HG03378 (cell line): Measurements from ENCODE around the gene SLC35E4.

ENCODE experiments used
- ATAC-seq: cut with Tn5 transposase; IDR thresholded peaks from one replicate; pipeline ENCODE4 v1.9.1; 2021; ENCODE audit warnings: mild to moderate bottlenecking, moderate library complexity; ENCODE audit not compliant: unreplicated experiment

The SLC35E4 gene

DNA sequence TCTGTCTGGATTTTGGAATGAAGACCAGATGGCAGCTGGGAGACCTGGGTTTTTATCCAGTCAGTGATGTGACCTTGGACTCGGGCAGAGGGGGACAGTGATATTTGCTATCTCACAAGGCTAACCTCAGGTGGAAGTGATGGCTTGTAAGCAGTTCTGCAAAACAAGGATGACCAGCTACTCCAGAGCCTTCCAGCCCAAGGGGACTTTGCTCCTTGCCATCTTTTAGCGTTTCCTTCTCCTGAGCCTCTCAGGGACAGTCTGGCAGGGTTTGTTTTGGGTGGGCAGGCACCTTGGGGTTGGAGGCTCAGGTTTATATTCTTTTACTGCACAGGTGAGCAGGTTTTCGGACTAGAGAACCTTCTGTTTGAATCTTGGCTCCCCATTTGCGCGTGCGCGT lies 49.6 kb downstream of the SLC35E4 start:
- ATAC-seq: no peak

DNA sequence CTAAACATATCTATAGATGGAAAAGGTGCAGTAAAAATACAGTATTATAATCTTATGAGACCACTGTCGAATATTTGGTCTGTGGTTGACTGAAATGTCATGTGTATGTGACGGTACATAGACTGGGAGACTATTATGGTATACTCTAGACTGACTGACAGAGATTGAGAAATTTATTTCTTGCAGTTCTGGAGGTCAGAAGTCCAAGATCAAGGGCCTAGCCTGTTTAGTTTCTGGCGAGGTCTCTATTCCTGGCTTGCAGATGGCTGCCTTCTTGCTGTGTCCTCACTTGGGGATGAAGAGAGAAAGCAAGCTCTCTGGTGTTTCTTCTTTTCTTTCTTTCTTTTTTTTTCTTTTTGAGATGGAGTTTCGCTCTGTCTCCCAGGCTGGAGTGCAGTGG lies 51.8 kb downstream of the SLC35E4 start:
- no peak for ATAC-seq

DNA sequence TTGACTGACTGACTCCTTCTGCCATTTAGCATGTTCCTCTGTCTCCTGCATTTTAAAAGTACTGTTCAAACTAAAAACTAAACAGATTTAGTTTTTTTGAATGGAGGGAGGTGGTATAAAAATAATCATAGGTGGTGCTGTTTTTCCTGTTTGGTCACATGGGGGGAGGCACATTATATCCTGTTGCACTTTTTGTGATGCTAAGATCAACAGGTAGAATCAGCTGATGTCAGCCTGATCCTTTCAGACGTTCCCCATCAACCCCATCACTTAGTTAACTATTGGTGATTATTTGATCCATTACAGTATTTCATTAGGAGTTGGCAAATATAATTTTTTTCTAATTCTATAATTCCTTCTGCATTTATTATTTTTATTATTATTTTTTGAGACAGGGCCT lies 54.0 kb downstream of the SLC35E4 start:
- ATAC-seq: no peak

DNA sequence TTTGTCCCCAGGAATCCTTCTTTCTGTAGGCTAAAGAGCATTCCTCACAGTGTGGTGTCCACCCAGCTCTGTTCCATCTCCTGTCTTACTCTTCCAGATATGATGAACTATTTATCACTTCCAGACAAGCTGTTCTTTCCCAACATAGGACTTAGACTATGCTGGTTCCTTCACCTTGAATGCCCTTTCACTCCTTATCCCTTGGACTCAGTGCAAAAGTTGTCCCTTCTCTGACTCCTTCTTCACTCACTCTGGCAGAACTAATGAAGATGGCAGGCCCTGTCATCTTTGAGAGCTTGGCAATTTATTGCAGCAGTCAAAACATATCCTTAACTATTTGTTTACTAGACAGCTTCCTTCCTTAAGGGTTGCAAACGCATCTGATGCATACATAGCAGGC lies 55.6 kb downstream of the SLC35E4 start:
- ATAC-seq: no peak

DNA sequence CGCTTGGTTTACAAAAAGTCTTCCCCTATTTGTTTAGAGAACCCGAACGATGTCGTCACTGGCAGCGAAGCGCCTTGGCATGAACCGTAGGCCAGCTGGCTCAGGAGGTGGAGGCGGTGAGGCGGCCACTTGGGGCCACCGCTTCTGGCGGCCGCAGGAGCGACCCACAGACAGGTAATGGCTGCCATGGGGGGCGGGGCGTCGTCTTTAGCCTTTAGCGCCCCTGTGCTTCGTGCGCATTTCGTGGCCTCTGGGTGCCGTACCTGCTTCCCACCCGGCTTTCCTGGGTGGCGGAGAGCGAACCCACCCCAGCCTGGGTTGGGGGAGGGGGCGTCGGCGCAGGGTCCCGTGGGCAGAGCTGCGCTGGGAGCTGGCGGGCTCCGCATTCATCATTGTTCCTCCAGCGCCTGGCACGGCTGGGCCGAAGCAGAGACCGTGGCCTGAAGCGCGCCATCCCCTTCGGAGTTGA lies 58.6 kb downstream of the SLC35E4 start:
- no peak for ATAC-seq

DNA sequence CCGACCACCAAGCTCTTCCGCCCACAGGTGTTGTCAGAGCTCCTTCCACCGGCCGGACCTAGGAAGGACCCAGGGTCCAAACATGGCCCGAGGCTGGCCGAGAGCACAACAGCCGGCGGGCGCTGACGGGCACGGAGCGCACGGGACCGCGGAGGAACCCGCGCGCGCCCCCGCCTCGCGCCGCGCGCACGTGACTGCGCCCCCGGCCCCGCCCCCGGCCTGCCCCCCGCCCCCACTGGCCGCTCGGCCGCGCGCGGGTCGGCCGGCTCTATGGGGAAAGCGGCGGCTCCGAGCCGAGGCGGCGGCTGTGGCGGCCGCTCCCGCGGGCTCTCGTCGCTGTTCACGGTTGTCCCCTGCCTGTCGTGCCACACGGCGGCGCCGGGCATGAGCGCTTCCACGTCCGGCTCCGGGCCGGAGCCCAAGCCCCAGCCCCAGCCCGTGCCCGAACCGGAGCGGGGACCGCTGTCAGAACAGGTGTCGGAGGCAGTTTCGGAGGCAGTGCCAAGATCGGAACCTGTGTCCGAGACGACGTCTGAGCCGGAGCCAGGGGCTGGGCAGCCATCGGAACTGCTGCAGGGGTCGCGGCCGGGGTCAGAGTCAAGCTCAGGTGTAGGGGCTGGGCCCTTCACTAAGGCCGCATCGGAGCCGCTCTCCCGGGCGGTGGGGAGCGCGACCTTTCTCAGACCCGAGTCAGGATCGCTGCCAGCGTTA lies 59.2 kb downstream of the SLC35E4 start, which contains the start of gene OSBP2:
Gene OSBP2, plus strand, starts transcription at position 235 of the 711 bp plus-strand sequence. Its CDS starts 36 bp downstream, at position 271.
- ATAC-seq: no peak

DNA sequence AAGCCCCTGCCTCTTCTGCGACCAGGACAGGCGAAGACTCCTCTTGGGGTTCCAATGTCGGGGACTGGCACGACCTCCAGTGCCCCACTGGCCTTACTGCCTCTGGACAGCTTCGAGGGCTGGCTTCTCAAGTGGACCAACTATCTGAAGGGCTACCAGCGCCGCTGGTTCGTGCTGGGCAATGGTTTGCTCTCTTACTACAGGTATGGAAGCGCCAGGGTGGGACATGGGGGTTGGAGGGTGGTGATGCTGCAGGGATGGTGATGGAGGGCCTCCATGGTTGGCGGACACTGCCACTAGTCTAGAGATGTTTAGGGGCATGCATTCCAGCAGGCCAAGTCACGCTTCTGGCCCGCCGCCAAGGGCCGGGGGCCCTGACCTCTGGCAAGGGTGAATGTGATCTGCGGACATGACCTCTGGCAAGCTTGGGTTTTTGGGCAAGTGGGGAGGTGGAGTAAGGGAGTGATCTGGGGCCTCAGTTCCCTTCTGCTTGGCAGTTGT lies 59.8 kb downstream of the SLC35E4 start:
- no peak for ATAC-seq

DNA sequence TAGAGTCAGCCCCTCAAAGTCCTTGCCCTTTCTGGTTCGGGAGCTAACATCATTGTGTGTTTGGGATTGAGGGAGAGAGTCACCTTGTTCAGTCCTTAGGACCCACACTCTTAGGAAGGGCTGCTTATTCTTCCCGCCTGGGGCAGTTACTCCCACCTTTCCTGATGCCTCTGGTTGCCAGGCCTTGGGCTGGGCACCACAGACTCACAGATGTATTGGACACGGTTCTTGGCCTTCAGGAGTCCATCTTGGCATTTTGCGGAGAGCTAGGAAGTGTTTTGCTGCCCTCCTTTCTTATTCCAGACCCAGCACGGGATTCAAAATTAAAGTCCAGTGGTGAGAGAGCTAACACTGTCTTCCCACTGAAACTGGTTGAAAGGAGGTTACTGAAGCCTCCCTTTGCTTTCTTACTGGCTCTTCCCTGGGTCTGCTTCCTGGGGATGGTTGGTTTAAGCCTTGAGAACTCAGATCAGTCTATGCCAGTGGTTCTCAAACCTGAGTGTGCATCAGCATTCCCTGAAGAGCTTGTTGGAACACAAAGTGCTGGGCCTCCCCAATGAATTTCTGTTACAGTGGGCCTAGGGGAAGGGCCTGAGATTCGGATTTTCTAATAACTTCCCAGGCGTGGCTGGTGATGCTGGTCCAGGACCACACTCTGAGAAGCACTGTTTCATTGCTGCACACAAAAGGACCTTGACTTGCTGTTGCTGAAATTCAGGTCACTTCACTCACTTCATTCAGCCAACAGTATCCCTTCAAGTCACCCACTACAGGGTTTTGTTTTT lies 60.5 kb downstream of the SLC35E4 start:
- no peak for ATAC-seq
